ENCODE data around the gene GNAL.

DNA sequence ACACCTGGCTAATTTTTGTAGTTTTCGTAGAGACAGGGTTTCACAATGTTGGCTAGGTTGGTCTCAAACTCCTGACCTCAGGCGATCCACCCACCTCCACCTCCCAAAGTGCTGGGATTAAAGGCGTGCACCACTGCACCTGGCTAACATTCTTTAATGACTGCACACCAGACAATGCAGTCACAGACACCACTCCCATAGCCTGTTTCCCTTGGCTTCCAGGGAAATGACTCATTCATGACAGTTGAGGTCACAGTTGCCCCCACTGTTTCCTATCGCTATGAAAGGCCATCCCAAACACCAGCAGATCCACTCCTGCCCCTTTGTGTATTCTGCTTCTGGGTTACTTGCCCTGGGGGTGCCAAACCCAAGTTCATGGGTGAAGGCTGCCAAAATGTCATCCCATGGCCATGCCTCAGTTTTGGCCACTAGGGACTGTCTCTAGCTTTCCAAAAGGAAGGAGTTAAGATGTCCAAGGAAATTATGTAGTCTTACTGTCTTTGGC is 170.9 kb downstream of the GNAL start:
- TF ChIP-seq, protein P1, sequence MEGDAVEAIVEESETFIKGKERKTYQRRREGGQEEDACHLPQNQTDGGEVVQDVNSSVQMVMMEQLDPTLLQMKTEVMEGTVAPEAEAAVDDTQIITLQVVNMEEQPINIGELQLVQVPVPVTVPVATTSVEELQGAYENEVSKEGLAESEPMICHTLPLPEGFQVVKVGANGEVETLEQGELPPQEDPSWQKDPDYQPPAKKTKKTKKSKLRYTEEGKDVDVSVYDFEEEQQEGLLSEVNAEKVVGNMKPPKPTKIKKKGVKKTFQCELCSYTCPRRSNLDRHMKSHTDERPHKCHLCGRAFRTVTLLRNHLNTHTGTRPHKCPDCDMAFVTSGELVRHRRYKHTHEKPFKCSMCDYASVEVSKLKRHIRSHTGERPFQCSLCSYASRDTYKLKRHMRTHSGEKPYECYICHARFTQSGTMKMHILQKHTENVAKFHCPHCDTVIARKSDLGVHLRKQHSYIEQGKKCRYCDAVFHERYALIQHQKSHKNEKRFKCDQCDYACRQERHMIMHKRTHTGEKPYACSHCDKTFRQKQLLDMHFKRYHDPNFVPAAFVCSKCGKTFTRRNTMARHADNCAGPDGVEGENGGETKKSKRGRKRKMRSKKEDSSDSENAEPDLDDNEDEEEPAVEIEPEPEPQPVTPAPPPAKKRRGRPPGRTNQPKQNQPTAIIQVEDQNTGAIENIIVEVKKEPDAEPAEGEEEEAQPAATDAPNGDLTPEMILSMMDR (IDR thresholded peaks at IDR 0.05): no peak
- TF ChIP-seq POLR2A (IDR thresholded peaks at IDR 0.05): no peak

Data from body of pancreas (tissue), 4 donors.